K562 (cell line): ENCODE measurements around the gene PRSS27. TPM values are rescaled to one million over a fixed set of nuclear protein-coding genes. Genes with fewer than 3 reads are reported as not detected.

Experiments used
- DPF2 ChIP-seq: fragments of 450-650 bp; IDR thresholded peaks from 2 replicates; pipeline ENCODE4 v1.6.1; 2016
- FOXJ3 ChIP-seq: sonication (generic); formaldehyde crosslinking; IDR thresholded peaks from 2 replicates; pipeline ENCODE4 v1.4.0; 2020; ENCODE audit warnings: mild to moderate bottlenecking, missing genetic modification reagents
- HDGF ChIP-seq: fragments of 450-650 bp; IDR thresholded peaks from 2 replicates; pipeline ENCODE4 v1.6.1; 2016
- HNRNPL ChIP-seq: fragments of 200-400 bp; formaldehyde crosslinking; IDR thresholded peaks from 2 replicates; pipeline ENCODE4 v1.6.1; 2017; ENCODE audit warnings: low read depth, mild to moderate bottlenecking, low read length
- KAT2B ChIP-seq: IDR thresholded peaks from one replicate; pipeline ENCODE4 v1.6.1; 2012; ENCODE audit warnings: low read depth, mild to moderate bottlenecking, control low read depth, inconsistent platforms, low read length, moderate library complexity
- KLF10 ChIP-seq: fragments of 250-450 bp; sonication (Bioruptor Pico); IDR thresholded peaks from 2 replicates; pipeline ENCODE4 v1.6.1; 2021; ENCODE audit warnings: matching md5 sums
- MED1 ChIP-seq: sonication (generic); formaldehyde crosslinking; IDR thresholded peaks from 2 replicates; pipeline ENCODE4 v1.8.1; 2023; ENCODE audit warnings: missing genetic modification reagents, borderline replicate concordance
- NR2C2 ChIP-seq, 2 experiments: fragments of 200-800 bp in 1 of 2; sonication (Bioruptor generic) in 1 of 2; sonication (generic) in 1 of 2; formaldehyde crosslinking in 1 of 2; IDR thresholded peaks; 2 replicates each; pipeline versions ENCODE4 v1.6.1 to v1.8.0; 2016 to 2022; ENCODE audit warnings: mild to moderate bottlenecking in 1 of 2, missing compliant biosample characterization in 1 of 2, missing genetic modification characterization in 1 of 2, missing genetic modification reagents in 1 of 2
- PHB2 ChIP-seq: fragments of 450-650 bp; IDR thresholded peaks from 2 replicates; pipeline ENCODE4 v1.6.1; 2017; ENCODE audit warnings: low read depth
- POU5F1 ChIP-seq: fragments of 150-350 bp; IDR thresholded peaks from 2 replicates; pipeline ENCODE4 v1.6.1; 2014; ENCODE audit warnings: borderline replicate concordance, low read length, low read depth, mild to moderate bottlenecking; ENCODE audit not compliant: partially characterized antibody
- PTBP1 ChIP-seq: fragments of 200-400 bp; formaldehyde crosslinking; IDR thresholded peaks from 2 replicates; pipeline ENCODE4 v1.6.1; 2017; ENCODE audit warnings: low read depth, low read length
- SAP30 ChIP-seq: fragments of 200-600 bp; sonication (generic); IDR thresholded peaks from 2 replicates; pipeline ENCODE4 v1.6.1; 2012; ENCODE audit warnings: borderline replicate concordance, low read depth, mild to moderate bottlenecking, moderate library complexity, low read length, control low read depth, inconsistent platforms; ENCODE audit not compliant: insufficient read depth, poor library complexity, severe bottlenecking
- SRSF7 ChIP-seq: fragments of 200-400 bp; formaldehyde crosslinking; optimal IDR thresholded peaks from 2 replicates; pipeline ENCODE3; 2017; ENCODE audit warnings: mild to moderate bottlenecking, low read depth, low read length
- TAF1 ChIP-seq: IDR thresholded peaks from 2 replicates; pipeline ENCODE4 v1.6.1; 2011; ENCODE audit warnings: mild to moderate bottlenecking, low read length, moderate library complexity; ENCODE audit not compliant: insufficient read depth, control insufficient read depth, severe bottlenecking; ENCODE audit errors: extremely low read depth
- THRAP3 ChIP-seq: fragments of 450-650 bp; IDR thresholded peaks from 2 replicates; pipeline ENCODE4 v1.6.1; 2016; ENCODE audit warnings: mild to moderate bottlenecking, inconsistent platforms, borderline replicate concordance
- ZNF384 ChIP-seq: IDR thresholded peaks from 2 replicates; pipeline ENCODE4 v1.6.1; 2012; ENCODE audit warnings: low read depth, low read length, improper control_type of control experiment
- ZNF668 ChIP-seq: fragments of 250-450 bp; sonication (Bioruptor Pico); IDR thresholded peaks from 2 replicates; pipeline ENCODE4 v1.8.0; 2022; ENCODE audit warnings: mild to moderate bottlenecking, inconsistent platforms
- ZNF778 ChIP-seq: fragments of 450-650 bp; formaldehyde crosslinking; IDR thresholded peaks from 2 replicates; pipeline ENCODE4 v1.4.0; 2020; ENCODE audit warnings: mild to moderate bottlenecking, moderate library complexity
- ZNF79 ChIP-seq: fragments of 250-450 bp; sonication (Bioruptor Pico); IDR thresholded peaks from 2 replicates; pipeline ENCODE4 v1.4.0; 2020; ENCODE audit warnings: low read depth, mild to moderate bottlenecking, moderate library complexity
- polyA plus RNA-seq, 8 experiments: library from polyadenylated mRNA; depleted of rRNA in 4 of 8; stranded (reverse) in 5 of 8; unstranded in 3 of 8; fragments of >200 nt; fragmentation: Nextera tagmentation in 2 of 8; fragmentation: Illumina TruSeq in 1 of 8; extraction: Ambion mirVana in 2 of 8; extraction: Trizol in 1 of 8; gene quantifications; 2 replicates each; pipeline versions ENCODE4 v1.2.1 to v1.2.3, GENCODE V29; 2011 to 2014; ENCODE audit warnings: inconsistent platforms in 1 of 8, missing spikeins in 1 of 8
- total RNA-seq, 7 experiments: library from RNA; depleted of rRNA in 6 of 7; stranded (reverse); fragments of >200 nt in 6 of 7; fragmentation: Illumina TruSeq in 2 of 7; extraction: Trizol in 2 of 7; gene quantifications; 2 replicates each; pipeline versions ENCODE4 v1.2.1 to v1.2.3, GENCODE V29; 2011 to 2021; ENCODE audit warnings: low replicate concordance in 1 of 7
- TF ChIP-seq, protein P1 (sequence below): IDR thresholded peaks from 3 replicates; pipeline ENCODE4 v1.6.1; 2011; ENCODE audit warnings: borderline replicate concordance, mild to moderate bottlenecking, moderate library complexity; ENCODE audit not compliant: insufficient read length; ENCODE audit errors: extremely low read depth
- TF ChIP-seq, protein P2 (sequence below): fragments of 450-650 bp; IDR thresholded peaks from 2 replicates; pipeline ENCODE4 v1.7.0; 2016; ENCODE audit warnings: borderline replicate concordance
- TF ChIP-seq, protein P3 (sequence below): fragments of 450-650 bp; IDR thresholded peaks from one replicate; pipeline ENCODE4 v1.6.1; 2018; ENCODE audit warnings: mild to moderate bottlenecking, moderate library complexity; ENCODE audit not compliant: partially characterized antibody

PRSS27 gene
- total and polyA plus RNA-seq, 9 of the 15 experiments (the other 6 are each of a cell fraction or from before 2014, with no cell fraction given), result 0.09 to 0.20 (median 0.17) TPM; not detected in 5

DNA sequence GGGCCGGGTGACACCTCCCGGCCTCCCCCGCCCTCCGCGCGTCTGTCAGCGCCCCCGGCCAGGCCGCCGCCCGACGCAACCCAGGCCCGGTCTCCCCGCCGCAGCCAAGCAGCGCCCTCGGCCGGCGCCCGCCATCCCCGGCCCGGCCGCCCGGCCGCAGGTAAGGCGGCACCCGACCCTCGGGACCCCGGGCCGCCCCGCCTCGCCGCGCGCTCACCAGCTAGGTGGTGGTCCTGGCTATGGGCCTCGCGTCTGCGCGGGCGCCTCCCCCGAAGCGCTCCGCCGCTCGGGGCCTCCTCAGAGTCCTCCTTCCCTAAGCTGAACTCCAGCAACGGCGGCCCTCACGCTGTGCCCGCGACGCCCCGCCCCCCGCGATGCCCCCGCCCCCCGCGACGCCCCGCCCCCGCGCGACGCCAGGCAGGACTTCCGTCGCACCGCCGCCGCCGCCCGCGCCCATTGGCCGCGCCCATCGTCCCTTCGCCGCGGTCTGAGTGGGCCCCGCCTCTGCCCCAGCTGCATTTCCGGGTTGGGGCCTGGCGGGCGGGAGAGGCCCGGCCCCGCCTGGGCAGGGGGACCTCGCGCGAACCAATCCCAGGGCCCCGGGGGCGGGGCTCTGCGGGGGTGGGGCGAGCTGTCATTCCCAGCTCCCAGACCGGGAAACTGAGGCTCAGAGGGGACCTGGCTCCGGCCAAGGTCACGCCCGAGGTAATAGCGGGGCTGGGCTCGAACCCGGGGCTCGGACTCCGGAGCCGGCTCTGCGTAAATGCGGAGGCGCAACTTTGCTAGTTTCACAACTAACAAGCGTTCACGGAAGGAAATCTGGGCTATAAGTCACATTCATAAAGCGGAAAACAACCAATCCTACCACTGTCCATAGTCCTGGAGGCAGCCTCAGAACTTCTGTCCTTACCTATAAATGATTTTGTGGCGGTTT is 46.7 kb downstream of the PRSS27 start (continued):
- TF ChIP-seq, protein P1, sequence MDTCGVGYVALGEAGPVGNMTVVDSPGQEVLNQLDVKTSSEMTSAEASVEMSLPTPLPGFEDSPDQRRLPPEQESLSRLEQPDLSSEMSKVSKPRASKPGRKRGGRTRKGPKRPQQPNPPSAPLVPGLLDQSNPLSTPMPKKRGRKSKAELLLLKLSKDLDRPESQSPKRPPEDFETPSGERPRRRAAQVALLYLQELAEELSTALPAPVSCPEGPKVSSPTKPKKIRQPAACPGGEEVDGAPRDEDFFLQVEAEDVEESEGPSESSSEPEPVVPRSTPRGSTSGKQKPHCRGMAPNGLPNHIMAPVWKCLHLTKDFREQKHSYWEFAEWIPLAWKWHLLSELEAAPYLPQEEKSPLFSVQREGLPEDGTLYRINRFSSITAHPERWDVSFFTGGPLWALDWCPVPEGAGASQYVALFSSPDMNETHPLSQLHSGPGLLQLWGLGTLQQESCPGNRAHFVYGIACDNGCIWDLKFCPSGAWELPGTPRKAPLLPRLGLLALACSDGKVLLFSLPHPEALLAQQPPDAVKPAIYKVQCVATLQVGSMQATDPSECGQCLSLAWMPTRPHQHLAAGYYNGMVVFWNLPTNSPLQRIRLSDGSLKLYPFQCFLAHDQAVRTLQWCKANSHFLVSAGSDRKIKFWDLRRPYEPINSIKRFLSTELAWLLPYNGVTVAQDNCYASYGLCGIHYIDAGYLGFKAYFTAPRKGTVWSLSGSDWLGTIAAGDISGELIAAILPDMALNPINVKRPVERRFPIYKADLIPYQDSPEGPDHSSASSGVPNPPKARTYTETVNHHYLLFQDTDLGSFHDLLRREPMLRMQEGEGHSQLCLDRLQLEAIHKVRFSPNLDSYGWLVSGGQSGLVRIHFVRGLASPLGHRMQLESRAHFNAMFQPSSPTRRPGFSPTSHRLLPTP, result no peak
- TF ChIP-seq POU5F1 (no peak), ZNF778 (CRISPR knock-in tag) (no peak), KAT2B (no peak), ZNF384 (no peak), HDGF (no peak), SAP30 (peak; percentile 63), KLF10 (CRISPR knock-in tag) (no peak), ZNF79 (CRISPR knock-in tag) (no peak), MED1 (CRISPR knock-in tag) (no peak), THRAP3 (no peak), PHB2 (no peak), HNRNPL (no peak), ZNF668 (no peak), TAF1 (peak; percentile 61), DPF2 (no peak), PTBP1 (no peak), FOXJ3 (no peak), NR2C2 (CRISPR knock-in tag; IDR thresholded peaks at IDR 0.05) (no peak), NR2C2 (tag; IDR thresholded peaks at IDR 0.05) (peak; percentile 83), SRSF7 (no peak)
- TF ChIP-seq, protein P2, sequence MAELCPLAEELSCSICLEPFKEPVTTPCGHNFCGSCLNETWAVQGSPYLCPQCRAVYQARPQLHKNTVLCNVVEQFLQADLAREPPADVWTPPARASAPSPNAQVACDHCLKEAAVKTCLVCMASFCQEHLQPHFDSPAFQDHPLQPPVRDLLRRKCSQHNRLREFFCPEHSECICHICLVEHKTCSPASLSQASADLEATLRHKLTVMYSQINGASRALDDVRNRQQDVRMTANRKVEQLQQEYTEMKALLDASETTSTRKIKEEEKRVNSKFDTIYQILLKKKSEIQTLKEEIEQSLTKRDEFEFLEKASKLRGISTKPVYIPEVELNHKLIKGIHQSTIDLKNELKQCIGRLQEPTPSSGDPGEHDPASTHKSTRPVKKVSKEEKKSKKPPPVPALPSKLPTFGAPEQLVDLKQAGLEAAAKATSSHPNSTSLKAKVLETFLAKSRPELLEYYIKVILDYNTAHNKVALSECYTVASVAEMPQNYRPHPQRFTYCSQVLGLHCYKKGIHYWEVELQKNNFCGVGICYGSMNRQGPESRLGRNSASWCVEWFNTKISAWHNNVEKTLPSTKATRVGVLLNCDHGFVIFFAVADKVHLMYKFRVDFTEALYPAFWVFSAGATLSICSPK, result no peak
- TF ChIP-seq, protein P3, sequence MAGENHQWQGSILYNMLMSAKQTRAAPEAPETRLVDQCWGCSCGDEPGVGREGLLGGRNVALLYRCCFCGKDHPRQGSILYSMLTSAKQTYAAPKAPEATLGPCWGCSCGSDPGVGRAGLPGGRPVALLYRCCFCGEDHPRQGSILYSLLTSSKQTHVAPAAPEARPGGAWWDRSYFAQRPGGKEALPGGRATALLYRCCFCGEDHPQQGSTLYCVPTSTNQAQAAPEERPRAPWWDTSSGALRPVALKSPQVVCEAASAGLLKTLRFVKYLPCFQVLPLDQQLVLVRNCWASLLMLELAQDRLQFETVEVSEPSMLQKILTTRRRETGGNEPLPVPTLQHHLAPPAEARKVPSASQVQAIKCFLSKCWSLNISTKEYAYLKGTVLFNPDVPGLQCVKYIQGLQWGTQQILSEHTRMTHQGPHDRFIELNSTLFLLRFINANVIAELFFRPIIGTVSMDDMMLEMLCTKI, result no peak
